Esophagus squamous epithelium (tissue), 4 donors: Measurements from ENCODE around the gene OCA2.

Experiments used
- CTCF ChIP-seq, 6 experiments: fragments of 450-650 bp in 4 of 6; fragments of 200-600 bp in 2 of 6; sonication (generic) in 2 of 6; IDR thresholded peaks; one replicate each; pipeline ENCODE4 v1.5.1; 2016 to 2019; ENCODE audit warnings: antibody characterized with exemption in 6 of 6, mild to moderate bottlenecking in 4 of 6, moderate library complexity in 4 of 6
- POLR2A ChIP-seq, 4 donors: fragments of 450-650 bp; IDR thresholded peaks; one replicate each; pipeline ENCODE4 v1.6.1; 2017; ENCODE audit warnings: antibody characterized with exemption in 4 of 4, mild to moderate bottlenecking in 4 of 4, moderate library complexity in 3 of 4

- TF ChIP-seq CTCF (IDR thresholded peaks at IDR 0.05) (no peak), POLR2A (IDR thresholded peaks at IDR 0.05) (no peak)
Observed at GRCh38 chr15:27864719-27865118, 234.4 kb downstream of the OCA2 start.
